GM19324 (cell line): ENCODE data around the gene UBE2E2.

Experiments used
- ATAC-seq: cut with Tn5 transposase; IDR thresholded peaks from one replicate; pipeline ENCODE4 v1.9.1; 2021; ENCODE audit warnings: mild to moderate bottlenecking, moderate library complexity; ENCODE audit not compliant: unreplicated experiment, low FRiP score

Gene UBE2E2

DNA sequence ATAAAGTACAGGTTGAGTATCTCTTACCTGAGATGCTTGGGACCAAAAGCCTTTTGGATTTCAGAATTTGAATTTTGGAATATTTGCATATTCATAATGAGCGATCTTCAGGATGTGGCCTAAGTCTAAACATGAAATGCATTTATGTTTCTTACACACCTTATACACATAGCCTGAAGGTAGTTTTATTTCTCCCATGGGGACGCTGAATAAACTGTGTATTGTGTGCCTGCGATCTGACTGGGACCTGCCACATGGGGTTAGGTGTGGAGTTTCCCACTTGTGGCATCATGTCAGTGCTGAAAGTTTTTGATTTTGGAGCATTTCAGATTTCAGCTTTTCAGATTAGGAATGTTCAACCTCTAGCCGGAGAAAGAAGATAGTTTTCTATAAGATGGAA is 35.5 kb downstream of the UBE2E2 start:
- ATAC-seq = no peak

GRCh38 chr3:23239211-23240068 is 36.3 kb downstream of the UBE2E2 start:
- no peak for ATAC-seq

DNA sequence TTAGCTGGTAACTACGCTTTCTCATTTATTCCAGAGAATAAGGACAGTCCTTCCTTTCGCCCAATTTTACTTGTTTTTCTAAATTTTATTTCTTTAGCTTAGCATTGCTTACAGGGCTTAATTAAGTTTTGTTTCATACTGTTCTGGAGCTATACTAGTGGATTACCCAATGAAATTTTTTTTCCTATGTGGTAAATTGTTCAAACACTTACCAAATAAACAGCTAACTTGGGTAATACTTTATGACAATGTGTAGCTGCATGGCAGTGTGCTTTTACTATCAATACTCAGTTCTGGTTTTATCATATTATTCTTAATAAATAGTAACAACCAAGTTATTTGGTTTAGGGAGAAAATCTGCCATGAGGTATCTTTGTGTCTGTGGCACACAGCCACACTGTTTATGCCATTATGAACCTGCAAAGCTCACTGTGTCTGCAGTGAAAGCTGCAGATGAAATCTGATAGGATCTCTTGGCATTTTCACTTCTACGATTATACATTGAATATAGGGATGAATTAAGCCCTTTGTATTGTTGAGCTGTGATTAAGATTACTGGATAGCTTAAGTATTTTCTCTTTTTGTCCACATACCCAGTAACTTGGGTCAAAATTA is 37.2 kb downstream of the UBE2E2 start:
- no peak for ATAC-seq

- ATAC-seq = no peak
These were observed 38.1 kb downstream of the UBE2E2 start for GRCh38 chr3:23241256-23241655.

GRCh38 chr3:23242106-23242505 is 39.0 kb downstream of the UBE2E2 start:
- ATAC-seq = no peak

GRCh38 chr3:23244324-23245041 is 41.4 kb downstream of the UBE2E2 start:
- no peak for ATAC-seq

DNA sequence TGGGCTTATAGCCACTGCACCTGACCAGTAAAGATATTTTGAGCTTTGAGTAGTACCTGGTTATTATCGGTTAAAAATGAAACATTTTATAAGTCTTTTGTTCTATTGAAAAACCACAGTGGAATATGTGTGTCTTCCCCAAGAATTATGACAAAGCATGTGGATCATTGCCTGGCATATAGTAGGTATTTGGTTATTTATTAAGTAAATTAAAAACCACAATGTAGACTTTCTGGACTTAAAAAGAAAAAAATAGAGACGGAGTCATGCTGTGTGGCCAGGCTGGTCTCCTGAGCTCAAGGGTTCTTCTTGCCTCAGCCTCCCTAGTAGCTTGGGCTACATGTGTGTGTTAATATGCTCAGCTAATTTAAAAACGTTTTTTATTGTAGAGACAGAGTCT is 43.5 kb downstream of the UBE2E2 start:
- no peak for ATAC-seq

DNA sequence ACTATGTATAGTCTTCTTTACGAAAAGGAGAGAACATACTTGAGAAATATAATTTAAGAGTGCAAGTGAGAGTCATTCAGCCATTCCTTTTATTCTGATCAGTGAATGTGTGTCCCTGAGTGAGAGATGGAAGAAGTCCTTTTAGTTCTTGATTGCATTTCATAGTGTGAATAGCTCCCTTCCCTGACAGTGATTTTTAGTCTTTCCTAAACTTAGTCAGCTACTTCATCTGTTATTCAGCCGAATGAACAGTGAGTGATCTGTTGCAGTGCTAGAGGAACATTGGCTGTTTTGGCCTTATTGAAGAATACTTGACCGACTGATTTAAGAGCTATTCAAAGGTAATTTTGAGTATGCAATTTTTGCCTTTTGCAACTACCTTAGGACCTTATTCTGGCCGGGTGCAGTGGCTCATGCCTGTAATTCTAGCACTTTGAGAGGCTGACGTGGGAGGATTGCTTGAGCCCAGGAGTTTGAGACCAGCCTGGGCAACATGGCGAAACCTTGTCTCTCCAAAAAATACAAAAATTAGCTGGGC is 45.5 kb downstream of the UBE2E2 start:
- no peak for ATAC-seq

DNA sequence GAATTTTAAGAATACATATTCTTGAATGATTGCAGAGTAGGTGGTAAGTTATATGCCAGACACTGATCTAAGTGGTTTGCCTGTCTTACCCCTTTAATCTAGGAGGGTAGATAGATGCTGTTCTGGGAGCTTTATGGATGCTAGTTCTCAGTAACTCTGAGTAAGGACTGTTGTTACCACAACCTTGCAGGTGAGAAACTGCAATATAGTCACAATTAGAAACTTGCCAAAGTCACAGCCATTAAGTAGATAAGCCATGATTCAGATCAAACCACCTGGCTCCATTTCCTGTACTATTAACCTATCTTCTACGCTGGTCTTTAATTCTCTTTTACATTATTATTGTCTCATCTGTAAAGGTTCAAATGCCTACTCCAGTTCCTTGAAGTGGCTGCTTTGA is 46.8 kb downstream of the UBE2E2 start:
- ATAC-seq = no peak

DNA sequence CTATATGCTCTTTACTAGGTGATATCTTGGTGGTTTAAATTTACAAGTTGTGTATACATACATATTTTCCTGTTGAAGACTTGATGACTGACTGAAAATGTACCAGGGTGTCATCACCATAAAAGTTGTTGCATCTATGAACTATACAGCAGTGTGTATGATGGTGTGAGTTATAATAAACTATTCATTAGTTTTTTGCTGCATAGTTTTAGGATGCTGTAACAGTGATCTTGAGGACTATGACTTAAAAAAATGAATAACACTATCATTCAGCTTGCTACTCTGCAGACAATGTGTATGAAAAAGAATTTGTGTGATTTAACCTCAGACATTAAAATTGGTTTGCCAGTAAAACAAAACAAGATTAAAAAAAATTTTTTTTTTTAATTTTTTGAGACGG is 49.0 kb downstream of the UBE2E2 start:
- ATAC-seq = no peak

- no peak for ATAC-seq
These were observed 50.1 kb downstream of the UBE2E2 start for GRCh38 chr3:23253214-23253613.

DNA sequence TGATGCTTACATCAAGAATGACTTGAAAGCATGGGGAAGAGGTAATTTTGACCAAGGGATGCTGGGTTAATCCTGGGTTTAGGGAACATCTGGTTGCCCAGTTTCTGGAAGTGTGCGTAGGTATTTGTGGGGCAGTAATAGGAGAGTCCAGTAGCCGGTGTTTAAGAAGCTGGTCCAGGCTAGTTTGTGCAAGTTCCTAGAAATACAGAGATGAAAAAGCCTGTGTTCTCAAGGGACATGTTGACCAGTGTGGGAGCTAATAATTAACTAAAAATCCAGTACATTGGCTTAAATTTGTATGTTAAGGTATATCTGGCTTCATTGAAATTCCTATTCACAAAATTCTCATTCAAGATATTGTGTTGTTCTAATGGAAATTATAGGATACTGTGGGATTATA is 51.2 kb downstream of the UBE2E2 start:
- ATAC-seq = no peak

GRCh38 chr3:23254835-23255234 is 51.7 kb downstream of the UBE2E2 start:
- ATAC-seq = no peak

DNA sequence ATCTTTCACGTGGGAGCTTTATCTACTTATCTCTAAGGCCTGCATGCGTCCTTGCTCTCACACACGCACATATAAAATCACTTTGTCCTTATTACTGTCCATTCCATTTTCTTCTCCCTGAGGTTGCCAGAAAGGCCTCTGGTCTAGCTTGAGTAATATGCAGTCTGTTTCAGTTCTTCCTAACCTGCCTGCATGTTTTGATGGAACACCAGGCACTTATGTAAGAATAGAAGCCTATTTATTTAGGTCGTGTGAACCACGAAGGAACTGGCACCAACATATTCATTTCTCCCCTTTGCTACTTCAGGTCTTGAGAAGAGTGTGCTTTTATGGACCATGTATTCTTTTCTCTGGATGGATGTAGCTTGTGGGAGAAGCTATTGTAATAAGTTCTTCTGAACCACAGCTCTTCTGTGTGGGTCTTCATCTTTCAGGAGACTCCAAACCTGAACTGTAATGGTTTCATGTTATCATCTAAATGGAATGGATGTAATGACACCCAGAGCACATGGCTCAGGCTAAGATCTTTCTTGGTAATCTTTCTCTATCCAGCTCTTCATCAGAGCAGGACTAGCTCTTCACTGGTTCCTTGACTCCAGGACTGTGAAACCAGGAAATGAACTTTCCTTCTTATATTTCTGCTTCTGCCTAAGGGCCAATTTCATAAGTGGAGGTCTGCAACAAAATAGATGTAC is 53.8 kb downstream of the UBE2E2 start:
- no peak for ATAC-seq

GRCh38 chr3:23258110-23258509 is 55.0 kb downstream of the UBE2E2 start:
- no peak for ATAC-seq

DNA sequence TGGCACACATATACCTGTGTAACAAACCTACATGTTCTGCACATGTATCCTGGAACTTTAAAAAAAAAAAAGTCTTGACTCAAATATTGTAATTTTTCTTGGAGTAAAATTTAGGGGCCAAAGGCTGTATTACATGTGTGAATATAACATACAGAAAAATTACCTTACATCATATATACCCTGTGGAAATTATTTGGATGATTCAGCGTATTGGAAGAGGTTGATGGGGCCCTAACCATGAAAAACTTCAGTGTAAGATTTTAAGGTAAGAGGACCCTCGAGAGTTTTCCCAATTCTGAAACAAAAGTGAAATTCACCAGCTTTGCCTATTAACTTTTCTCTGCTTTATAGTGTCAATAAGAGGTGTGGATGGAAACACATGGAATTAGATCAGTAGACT is 56.4 kb downstream of the UBE2E2 start:
- ATAC-seq = no peak

DNA sequence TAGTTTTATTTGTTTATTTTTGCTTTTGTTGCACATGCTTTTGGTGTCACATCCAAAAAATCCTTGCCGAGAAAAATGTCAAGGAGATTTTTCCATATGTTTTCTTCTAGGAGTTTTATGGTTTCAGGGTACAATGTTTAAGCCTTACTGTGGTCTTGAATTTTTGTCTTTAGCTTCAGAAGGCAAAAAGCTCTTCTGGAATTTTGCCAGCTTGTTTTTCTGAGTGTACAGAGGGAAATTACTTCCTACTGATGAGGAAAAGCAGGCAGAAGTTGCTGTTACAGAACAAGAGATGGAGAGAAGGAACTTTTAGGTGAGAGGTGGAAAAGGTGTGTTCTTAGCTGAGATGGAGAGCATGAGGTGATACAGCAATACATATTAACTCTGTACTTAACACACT is 59.6 kb downstream of the UBE2E2 start:
- no peak for ATAC-seq

DNA sequence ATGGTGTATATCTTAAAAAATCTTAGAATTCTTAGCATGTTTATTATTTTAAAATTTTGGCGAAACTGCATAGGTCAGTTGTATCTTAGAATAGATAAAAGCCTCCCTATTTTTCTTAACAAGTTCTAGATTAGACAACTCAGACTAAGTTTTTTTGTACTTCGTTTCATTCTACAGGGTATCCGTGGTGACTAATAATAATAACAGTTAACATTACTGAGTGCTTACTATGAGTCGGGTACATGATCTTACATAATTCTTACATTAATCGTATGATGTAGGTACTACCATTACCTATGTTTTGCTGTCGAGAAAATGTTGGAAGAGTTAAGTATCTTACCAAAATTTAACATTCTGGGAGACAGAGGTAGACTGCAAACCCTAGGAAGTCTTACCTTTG is 60.7 kb downstream of the UBE2E2 start:
- no peak for ATAC-seq

DNA sequence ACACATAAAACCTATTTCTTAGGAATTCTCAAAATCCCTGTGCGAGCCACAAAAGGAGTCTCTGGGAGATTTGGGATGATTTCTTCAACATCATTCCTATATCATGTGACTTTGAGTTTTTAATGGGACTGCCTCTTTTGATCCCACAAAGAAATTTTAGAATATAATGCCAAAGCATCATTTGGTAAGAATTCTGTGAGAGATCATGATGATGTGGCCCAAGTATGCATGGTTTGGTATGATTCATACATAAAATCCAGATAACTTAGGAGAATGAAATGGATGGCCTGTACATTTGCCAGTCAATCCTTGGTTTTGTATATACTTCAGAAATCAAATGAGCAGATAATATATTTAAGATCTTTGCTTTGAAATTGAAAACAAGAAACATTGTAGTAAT is 61.3 kb downstream of the UBE2E2 start:
- ATAC-seq = no peak

- ATAC-seq = no peak
These were observed 67.3 kb downstream of the UBE2E2 start for GRCh38 chr3:23270423-23270822.
